Effector CD8-positive, alpha-beta T cell (primary cell): ENCODE results near the gene TLDC2.

ENCODE experiments used
- DNase-seq: peaks from one replicate; lab custom pipeline; 2025; lab: John Stamatoyannopoulos, UW

Gene TLDC2

DNA sequence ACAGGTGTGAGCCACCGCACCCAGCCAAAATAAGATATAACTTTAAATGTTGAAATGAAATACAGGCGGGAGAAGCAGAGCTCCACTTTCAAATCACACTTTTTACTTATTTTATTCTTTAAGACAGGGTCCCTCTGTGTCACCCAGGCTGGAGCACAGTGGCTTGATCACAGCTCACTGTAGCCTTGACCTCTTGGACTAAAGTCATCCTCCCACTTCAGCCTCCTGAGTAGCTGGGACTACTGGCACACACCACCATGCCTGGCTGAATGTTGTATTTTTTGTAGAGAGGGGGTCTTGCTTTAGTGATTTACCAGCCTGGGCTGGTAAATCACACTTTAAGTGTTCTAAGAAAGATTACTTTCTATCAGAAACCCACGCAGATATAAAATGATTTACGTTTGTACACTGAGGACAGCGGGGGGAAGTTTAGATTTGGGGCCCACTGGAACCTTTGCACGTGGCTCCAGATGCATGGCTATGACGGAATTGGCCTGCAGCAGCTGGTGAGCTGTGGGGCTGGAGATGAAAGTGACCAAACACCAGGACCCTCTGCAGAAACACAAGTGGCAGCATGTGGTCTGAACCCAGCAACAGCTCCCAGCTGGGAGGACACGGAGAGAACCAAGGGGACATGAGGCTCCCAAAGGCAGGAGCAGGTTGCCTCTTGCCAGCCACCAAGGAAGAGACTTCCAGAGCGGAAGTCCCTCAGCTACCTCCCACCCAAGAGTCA, 26.4 kb upstream of the TLDC2 start:
- DNase-seq, result no peak

DNA sequence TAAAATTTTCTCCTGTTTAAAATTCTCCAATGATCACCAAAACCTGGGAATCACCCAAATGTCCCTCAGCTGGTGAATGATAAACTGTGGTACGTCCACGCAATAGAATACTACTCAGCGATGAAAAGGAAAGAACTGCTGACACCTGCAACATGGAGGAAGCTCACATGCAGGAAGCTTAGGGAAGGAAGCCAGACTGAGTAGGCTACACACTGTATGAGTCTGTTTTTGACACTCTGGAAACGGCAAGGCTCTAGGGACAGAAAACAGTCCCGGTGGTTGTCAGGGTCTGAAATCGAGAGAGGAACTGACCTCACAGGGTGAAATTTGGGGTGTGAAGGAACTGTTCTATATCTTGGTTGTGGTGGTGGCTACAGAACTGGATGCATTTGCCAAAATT, 25.2 kb upstream of the TLDC2 start:
- DNase-seq, result no peak

DNA sequence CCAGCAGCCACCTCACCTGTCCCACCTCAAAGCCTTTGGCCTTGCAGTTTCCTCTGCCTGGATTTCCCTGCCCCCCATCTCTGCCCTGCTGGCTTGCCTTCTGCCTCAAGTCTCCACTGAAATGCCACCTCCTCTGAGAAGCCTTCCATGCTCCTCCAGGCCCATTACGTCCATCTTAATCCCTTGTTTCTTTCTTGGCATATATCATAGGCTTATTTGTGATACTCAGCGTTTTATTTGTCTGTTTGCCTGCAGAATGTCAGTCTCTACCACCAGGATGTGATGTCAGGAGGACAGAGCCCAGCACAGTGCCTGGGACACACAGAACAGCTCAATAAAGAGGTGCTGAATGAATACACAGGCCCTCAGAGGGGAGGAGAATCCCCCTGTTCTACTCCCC, 24.4 kb upstream of the TLDC2 start:
- DNase-seq, result no peak

DNA sequence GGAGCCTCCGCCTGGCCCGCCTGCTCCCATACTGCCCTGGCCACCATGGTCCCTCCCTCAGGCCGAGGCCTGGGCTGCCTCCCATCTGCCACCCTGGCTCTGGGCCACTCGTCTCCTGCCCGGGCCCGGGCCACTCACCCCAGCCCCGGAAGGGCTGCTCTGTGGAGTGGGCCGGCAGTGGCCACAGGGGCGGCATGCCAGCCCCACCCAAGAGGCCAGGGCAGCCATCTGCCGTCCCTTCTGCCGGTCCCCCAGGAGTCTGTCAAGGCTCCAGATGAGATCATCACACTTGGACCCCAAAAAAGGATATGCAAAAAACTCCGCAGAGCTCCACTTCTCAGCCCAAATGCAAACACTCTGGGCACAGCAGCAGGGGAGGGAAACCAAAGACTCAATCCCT, 23.8 kb upstream of the TLDC2 start:
- DNase-seq, result no peak

DNA sequence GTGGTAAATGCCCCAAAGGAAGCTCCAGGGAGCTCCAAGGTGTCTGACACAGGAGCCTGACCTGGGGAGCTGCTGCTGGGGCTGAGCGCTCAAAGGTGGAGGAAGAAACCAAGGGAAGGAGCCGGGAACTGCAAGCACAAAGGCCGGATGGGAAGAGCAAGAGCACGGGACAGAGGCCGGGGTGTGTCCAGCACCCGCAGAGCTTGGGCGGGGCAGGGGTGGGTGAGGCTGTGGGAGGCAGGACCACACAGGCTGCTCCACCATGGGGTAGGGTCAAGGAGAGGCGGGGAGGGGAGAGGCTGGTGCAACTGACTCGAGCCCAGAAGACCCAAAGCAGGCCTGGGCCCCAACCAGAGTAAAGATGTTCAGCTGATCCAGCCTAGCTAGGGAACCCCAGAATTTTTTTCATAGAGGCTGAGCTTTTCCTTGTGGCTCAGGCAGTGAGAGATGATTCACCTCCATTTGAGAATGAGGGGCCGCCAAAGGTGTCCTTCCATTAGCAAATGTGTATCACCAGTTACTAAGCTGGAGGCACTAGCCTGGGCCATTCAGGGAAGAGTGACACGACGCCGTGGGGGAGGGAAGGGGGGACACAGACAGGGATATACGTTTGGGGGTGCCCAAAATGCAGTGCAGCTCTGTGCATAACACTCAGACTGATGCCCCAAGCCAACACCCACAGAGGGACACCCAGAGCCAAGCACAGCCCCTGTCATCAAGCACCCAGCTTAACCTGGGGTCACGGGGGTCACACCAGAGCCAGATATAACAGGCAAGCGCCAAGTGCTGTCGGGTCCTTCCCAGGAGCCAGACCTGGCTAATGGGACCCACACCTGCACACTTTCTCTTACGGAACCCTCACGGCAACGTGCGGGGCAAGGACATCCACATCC, 21.3 kb upstream of the TLDC2 start:
- no peak for DNase-seq

DNA sequence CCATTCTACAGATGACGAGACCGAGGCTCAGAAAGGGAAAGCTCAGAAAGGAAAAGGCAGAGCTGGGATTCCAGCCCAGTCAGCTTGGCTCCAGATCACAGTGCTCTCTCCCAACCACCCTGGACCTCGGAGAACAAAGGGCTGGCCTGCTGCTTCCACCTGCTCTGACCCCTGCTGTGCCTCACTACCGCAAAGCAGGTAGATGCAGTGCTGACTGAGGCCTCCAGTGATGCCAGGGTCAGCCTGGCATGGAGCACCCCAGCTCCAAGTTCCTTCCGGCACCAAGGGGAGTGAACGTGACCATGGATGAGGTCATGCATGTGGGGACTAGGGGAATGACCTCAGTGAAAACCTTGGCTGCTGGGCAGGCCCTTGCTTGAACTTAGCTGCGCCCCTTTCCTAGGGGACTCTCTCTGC, 20.7 kb upstream of the TLDC2 start:
- no peak for DNase-seq

DNA sequence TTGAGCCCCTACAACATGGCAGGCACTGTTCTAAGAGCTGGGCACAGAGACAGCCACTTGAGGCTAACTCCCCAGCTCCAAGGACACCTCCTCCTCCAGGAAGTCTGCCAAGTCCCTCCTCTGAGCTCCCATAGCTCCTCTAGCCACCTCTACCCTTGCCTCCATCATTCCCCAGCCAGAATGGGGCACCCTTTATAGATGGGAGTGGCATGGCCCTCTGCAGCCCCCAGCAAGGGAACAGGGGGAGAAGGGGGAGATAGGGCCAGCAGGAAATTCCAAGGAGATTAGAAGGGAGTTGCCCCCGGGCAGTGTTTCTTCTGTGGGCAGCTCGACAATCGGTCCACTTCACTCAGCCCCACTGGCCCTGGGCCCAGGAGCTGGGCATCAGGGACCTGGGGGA, 19.7 kb upstream of the TLDC2 start:
- no peak for DNase-seq

DNA sequence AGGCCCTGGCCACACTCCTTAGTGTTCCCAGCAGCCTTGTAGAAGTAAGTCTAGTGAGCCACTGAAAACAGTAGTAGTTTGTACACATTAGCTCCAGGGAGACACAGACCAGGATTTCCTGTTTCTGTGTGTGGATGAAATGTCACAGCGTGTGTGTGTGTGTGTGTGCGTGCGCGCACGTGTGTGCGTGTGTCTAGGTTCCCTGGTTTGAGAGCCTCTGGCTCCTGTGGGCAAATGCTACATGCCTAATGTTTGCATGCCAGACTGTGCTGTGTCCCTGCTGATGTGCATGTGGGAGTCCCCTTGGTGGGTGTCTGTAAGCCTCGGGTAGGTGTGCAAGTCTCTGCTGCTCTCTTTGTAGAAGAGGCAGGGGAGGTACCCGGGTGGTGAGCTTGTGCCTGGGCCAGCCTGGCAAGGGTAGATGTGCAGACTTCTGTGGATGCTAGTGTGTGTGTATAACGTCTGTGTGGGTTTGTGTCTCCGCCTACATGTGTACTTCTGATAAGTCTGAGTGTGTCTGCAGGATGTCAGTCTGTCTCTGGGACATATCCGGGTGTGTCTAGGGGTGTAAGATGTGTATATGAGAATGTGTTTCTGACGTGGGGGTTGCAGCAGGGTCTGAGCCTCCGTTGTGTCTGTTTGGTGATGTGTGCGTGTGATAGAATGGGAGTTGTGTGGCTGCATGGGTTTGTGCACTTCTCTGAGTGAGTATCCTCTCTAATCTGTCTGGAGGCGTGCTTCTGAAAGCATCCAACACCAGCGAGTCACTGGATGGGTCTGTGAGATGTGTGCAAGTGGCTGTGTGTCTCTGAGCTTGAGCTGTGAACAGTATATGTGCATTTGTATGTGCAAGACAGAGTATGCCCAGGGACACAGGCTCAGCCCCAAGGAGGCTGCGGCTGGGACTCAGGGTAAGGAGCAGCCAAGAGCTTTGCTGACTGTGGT, 19.0 kb upstream of the TLDC2 start:
- no peak for DNase-seq

DNA sequence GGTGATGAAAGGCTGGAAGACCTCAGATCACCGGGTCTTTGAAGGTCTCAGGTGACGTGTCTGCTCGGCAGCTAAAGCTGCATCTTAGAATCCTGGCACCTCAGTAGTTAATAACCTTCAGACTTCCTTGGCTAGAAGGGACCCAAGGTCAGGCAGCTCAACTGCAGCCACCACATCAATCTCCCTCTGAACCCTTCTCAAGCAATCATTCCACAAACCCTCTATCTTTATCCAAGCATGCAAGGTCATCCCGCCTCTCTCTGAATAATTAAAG, 16.7 kb upstream of the TLDC2 start:
- no peak for DNase-seq

DNA sequence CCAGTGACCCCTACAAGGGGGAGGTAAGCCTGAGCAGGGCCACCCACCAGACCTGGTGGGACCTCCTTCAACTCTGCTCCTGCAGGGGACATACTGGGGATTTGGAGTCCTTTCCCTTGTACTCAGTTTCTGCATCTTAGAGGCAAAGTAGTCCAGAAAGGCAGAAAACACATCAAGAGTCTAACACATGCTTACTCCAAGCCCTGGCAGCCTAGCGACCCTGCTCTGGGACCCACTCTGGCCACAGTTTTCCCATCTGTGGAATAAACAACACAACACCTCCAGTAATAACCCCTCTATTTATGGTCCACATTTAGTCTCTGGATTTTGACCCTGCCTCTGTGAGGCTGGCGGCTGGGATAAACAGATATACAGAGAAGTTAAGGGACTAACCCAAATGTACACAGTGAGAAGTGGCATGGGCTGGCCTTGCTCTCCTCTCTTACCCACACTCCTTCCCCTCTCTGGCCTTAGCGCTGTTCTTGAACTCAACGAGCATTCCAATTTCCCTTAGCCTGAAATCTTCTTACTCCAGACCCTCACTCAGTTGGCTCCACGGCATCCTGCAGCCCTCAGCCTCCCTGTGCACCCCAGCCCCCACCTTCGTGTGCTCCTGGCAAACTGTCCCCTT, 16.1 kb upstream of the TLDC2 start:
- DNase-seq, result no peak

DNA sequence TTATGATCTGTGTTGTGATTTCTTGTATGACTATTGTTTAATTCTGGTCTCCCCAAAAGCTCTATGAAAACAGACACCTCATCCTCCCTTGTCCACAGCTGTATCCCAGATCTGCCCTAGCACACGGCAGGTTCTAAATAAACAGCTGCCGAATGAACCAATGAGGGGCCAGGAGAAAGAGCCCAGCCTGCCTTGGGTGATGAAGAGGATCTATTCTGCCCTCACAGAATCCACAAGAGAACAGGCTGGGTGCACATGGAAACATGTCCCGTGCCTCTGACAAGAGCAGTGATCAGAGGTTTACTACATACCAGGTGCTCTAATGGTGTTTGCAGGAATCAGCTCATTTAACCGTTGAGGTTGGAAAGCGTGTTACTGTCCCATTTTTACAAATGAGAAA, 15.6 kb upstream of the TLDC2 start:
- no peak for DNase-seq

DNA sequence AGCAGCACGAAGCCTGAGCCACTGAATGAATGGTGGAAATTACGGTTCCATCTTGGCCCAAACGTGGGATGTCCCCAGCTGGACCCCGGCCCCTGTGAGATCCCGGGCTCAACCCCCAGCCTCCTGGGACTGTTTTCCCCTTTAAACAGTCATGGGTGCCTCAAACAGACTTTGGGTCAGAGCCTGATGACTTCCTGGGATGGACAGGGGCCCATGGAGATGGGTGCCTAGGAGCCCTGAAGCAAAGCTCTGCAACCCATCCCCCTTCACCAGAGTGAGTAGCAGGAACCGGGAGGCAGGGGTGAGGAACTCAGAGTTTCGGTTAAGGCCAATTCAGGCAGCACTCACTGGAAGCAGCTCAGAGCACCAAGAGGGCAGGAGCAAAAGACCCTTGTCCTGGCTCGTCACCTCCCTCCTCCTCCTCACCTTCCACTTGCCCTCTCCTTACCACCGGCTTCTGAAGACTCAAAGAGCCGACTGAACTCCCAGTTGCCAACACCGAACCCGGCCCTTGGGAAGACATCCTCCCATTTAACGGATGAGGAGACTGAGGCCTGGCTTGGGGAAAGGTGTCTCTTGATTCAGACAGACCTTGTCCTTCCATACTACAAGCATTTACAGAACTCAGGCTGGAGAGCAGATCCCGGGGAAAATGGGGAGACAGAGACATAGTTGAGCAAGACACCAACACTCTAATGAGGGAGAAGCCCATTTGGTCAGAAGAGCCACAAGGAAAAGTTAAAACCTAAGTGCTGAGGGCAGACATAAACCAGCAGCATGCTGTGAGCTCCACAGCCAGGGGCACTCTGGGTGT, 14.9 kb upstream of the TLDC2 start:
- DNase-seq, result no peak

DNA sequence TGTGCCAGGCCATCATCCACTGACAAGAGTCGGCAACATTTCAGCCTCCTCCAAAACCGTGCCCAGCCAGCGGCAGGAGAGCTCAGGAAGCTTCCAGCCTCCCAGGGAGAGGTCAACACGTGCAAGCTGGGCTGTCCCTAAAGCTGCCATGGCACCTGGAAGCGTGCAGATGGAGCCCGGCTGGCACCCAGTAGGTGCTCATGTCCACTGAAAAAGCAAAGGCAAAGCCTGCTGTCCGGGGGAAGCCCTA, 14.4 kb upstream of the TLDC2 start:
- no peak for DNase-seq

DNA sequence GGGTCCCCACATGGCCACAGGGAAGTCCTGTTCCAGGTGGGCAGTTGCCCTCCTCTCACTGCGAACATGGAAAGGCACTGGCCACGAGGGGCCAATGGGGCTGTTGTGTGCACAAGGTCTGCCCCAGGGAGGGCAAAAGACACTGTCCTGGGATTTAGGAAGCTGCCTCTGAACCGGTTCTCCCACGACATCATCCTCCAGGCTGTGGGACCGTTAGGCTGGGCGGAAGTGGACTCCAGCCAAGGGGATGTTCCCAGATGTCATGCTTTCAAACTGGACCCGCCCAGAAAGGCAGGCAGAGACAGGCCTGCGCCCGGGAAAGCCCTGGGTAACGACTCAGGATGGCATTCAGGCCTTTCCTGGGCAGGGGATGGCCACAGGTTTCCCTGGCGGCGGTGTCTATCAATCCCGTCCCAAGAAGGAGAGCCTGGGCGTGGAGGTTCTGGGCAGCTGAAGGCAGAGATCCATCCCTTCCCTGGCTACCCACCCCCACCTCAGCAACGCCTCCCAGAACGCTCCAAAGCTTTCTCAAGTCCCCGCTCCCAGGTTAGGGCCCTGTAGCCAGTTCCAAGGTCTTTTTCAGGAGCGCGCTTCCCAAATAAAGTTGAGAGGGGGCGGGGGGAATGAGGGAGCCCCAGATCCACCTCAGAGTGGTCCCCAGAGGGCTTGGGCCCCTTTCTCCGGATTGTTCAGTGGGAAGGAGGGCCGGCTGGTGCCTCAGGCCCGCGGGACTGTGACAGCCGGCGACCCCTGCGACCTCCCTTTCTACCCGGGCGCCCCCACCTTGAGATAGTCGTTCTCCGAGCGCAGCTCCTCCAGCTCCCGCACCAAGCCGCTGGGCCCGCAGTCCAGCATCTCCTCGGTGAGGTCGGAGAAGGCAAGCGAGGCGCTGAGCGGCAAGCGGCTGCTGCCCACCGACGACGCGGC, 13.8 kb upstream of the TLDC2 start:
- no peak for DNase-seq

DNA sequence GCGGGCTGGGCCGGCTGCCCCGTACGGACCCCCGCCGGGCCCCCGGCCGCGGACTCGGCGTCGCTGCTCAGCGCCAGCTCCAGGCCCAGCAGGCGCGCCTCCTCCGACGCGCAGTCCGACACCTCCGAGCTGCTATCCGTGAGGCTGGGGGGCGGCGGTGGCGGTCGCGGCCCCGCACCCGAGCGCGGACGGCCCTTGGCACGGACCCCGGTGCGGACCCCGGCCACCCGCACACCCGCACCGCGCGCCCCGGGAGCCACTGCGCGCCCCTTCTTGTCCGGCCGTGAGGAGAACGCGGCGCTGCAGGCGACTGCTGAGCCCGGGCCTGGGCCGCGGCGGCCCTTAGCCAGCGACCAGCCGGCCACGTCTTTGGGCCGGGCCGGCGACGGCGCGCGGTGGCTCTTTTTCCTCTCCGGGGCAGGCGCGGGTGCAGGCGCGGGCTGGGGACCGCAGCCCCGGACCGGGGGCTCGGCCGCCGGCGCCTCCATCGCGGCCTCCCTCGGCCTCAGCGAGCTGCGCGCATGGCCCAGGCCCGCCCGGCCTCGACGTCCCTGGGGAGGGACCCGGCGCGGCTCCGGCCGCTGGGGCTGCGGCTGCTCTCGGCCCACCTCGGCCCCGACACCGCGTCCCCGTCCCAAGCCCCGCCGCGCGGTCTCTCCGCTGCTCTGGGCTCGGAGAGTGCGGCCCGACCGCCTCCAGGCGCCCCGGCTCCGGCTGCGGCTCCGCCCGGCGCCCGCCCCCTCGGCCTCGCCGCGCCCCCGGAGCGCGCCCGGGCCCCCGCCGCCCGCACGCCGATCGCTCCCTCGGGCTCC, 12.9 kb upstream of the TLDC2 start:
- no peak for DNase-seq

DNA sequence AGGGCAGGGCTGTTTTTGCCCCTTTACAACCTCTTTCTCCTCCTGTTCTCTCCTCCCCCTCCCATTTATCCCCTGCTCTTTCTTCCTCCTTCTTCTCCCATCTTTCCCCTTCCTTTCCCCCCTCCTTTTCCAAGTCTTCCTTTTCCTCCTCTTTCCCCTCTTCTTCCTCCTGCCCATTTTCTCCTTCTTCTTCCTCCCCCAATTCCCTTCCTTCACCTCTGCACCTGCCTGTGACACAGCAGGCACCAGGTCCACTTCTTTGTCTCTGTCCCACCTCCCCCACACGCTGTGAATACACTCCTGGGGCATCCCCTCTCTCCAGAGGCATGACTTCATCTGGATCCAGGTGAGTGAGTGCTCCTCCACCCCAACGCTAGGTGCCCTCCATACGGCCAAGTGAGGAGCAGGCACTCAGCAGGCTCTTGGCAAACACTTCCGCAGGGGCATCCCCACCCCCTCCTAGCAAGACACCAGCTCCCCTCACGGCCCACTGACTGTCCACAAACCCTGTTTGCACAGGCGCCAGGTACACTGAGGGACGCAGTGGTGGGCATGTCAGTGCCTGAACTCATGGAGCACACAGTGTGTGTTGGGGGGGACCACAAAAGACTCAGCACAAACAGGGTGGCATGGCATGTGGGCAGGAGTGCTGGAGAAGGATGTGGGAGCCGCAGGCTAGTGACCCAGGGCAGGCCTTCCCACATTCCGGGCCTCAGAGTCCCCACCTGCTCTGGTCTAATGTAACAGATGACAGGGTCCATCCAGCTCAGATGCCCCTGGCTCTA, 10.7 kb upstream of the TLDC2 start:
- no peak for DNase-seq

DNA sequence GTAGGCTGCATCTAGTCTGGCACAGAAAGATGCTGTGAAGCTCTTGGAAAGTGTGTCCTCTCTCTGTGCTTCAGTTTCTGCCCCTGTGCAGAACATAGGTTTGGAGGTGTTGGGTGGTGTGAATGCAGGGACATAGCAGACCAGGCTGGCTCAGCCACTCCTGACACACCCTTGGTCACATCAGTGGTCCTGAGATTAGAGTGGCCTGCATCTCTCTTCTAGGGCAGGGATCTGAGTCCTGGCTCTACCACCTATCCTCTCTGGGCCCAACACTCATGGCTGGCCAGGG, 10.1 kb upstream of the TLDC2 start:
- DNase-seq, result no peak

DNA sequence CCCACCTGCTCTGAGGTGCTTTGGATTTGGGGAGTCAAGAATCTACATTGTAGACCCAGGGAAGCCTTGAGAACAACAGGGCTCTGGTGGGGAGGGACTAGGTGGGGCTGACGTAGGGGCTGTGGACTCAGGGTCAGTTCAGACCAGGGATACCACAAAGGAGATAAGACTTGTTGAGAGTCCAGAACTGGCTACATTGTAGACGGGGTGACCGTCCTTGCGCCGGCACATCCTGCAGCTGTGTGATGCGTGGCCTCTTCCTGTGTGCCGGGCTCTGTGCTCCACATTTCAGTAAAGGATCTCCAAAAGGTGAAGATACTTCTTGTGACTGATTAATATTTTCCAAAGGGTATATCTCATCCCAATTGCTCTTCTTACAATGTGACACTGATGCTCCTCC, 9.8 kb upstream of the TLDC2 start:
- DNase-seq, result no peak
